OCI-LY1 (cell line): Measurements from ENCODE around the gene SPEM1.

Experiments
- H2AFZ ChIP-seq: fragments of 200-600 bp; sonication (generic), shearing (Covaris generic); 2 replicates; pipeline ENCODE4 v1.6.0; 2014; ENCODE audit warnings: antibody characterized with exemption, mild to moderate bottlenecking, low read length
- H3F3A ChIP-seq: fragments of 200-600 bp; sonication (generic), shearing (Covaris generic); 2 replicates; pipeline ENCODE4 v1.6.0; 2014; ENCODE audit warnings: mild to moderate bottlenecking, antibody characterized with exemption, low read length, moderate library complexity; ENCODE audit not compliant: insufficient read depth
- H3K27ac ChIP-seq: fragments of 200-600 bp; sonication (generic); 2 replicates; pipeline ENCODE4 v1.5.1; 2014; ENCODE audit warnings: low read length, mixed run types, mild to moderate bottlenecking, low read depth; ENCODE audit not compliant: poor library complexity, severe bottlenecking
- H3K27me3 ChIP-seq: fragments of 200-600 bp; sonication (generic); 2 replicates; pipeline ENCODE4 v1.6.0; 2014; ENCODE audit warnings: antibody characterized with exemption, mild to moderate bottlenecking, low read length, moderate library complexity; ENCODE audit not compliant: insufficient read depth
- H3K36me3 ChIP-seq: fragments of 200-600 bp; sonication (generic); 2 replicates; pipeline ENCODE4 v1.6.1; 2014; ENCODE audit warnings: mild to moderate bottlenecking, antibody characterized with exemption, low read length, moderate library complexity, mixed read lengths; ENCODE audit not compliant: insufficient read depth
- H3K4me1 ChIP-seq: fragments of 200-600 bp; sonication (generic); 2 replicates; pipeline ENCODE4 v1.5.1; 2014; ENCODE audit warnings: mild to moderate bottlenecking, low read length, moderate library complexity; ENCODE audit not compliant: insufficient read depth, severe bottlenecking
- H3K4me2 ChIP-seq: fragments of 200-600 bp; sonication (generic), shearing (Covaris generic); 2 replicates; pipeline ENCODE4 v1.6.1; 2014; ENCODE audit warnings: low read length
- H3K4me3 ChIP-seq: fragments of 200-600 bp; sonication (generic); 2 replicates; pipeline ENCODE4 v1.5.1; 2014; ENCODE audit warnings: low read length, low read depth, mild to moderate bottlenecking, mixed read lengths; ENCODE audit not compliant: poor library complexity, severe bottlenecking
- H3K79me2 ChIP-seq: fragments of 200-600 bp; shearing (Covaris generic); 2 replicates; pipeline ENCODE4 v1.6.1; 2016; ENCODE audit warnings: mixed run types, low read length, mixed read lengths; ENCODE audit not compliant: insufficient read depth
- H3K9ac ChIP-seq: fragments of 200-600 bp; sonication (generic), shearing (Covaris generic); 2 replicates; pipeline ENCODE4 v1.6.1; 2014; ENCODE audit warnings: mild to moderate bottlenecking, low read length, mixed read lengths
- H3K9me2 ChIP-seq: fragments of 200-600 bp; sonication (generic), shearing (Covaris generic); 2 replicates; pipeline ENCODE4 v1.6.1; 2014; ENCODE audit warnings: low read depth, mild to moderate bottlenecking, low read length, mixed read lengths
- H3K9me3 ChIP-seq: fragments of 200-600 bp; shearing (Covaris generic); 2 replicates; pipeline ENCODE4 v1.6.1; 2014; ENCODE audit warnings: low read length, mixed read lengths
- H4K20me1 ChIP-seq: fragments of 200-600 bp; sonication (generic), shearing (Covaris generic); 2 replicates; pipeline ENCODE4 v1.6.0; 2016; ENCODE audit warnings: mild to moderate bottlenecking, low read length; ENCODE audit not compliant: insufficient read depth
- EZH2 ChIP-seq: fragments of 200-600 bp; sonication (generic), shearing (Covaris generic); IDR thresholded peaks from 2 replicates; pipeline ENCODE4 v1.8.0; 2017; ENCODE audit warnings: borderline replicate concordance, mixed run types, mild to moderate bottlenecking, antibody characterized with exemption, low read length, moderate library complexity, mixed read lengths
- TF ChIP-seq, protein P1 (sequence below): fragments of 200-600 bp; sonication (generic), shearing (Covaris generic); IDR thresholded peaks from 2 replicates; pipeline ENCODE4 v1.5.1; 2017; ENCODE audit warnings: mild to moderate bottlenecking, antibody characterized with exemption, low read length, moderate library complexity, mixed read lengths

Gene SPEM1

DNA sequence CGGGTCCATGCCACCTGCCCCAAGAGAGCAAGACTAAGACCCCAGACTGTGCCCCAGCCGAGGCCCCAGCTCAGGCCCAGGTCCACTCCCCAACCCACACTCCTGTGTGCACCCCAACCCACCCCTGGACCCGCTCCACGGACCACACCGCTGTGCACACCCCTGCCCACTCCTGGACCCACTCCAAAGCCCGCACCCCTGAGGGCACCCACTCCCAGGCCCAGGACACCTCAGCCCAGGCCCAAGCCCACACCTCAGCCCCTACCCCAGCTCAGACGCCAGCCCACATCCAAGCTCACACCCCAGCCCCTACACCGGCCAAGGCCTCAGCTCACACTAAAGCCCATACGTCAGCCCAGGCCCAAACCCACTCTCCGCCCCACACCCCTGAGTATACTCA, 9.6 kb downstream of the SPEM1 start:
- Histone ChIP-seq H3K79me2 (no peaks in the 10 kb centered on the region), H3F3A (no peaks in the 10 kb centered on the region), H3K4me3 (no peak overlapping the region), H3K4me1 (no peaks in the 10 kb centered on the region), H3K4me2 (no peak overlapping the region), H2AFZ (no peak overlapping the region), H4K20me1 (no peaks in the 10 kb centered on the region), H3K27ac (no peak overlapping the region), H3K9ac (no peak overlapping the region), H3K36me3 (no peaks in the 10 kb centered on the region), H3K27me3 (no peaks in the 10 kb centered on the region), H3K9me3 (no peaks in the 10 kb centered on the region), H3K9me2 (no peaks in the 10 kb centered on the region)
- TF ChIP-seq EZH2 = no peak
- TF ChIP-seq, protein P1, sequence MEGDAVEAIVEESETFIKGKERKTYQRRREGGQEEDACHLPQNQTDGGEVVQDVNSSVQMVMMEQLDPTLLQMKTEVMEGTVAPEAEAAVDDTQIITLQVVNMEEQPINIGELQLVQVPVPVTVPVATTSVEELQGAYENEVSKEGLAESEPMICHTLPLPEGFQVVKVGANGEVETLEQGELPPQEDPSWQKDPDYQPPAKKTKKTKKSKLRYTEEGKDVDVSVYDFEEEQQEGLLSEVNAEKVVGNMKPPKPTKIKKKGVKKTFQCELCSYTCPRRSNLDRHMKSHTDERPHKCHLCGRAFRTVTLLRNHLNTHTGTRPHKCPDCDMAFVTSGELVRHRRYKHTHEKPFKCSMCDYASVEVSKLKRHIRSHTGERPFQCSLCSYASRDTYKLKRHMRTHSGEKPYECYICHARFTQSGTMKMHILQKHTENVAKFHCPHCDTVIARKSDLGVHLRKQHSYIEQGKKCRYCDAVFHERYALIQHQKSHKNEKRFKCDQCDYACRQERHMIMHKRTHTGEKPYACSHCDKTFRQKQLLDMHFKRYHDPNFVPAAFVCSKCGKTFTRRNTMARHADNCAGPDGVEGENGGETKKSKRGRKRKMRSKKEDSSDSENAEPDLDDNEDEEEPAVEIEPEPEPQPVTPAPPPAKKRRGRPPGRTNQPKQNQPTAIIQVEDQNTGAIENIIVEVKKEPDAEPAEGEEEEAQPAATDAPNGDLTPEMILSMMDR = no peak

DNA sequence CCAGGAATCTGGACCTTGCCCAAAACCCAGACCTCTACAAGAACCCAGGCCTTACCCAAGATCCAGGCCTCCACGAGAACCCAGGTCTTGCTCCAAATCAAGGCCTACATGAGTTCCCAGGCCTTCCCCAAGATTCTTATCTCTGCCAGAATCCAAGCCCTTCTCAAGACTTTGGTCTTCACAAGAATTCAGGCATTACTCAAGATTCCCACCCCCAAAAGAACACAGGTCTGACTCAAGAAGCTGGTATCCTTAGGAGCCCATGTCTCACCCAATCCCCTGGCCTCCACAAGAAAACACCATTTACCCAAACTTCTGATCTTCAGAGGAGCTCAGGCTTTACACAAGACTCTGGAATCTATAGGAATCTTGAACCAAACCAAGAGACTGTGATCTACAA, 11.1 kb downstream of the SPEM1 start:
- TF ChIP-seq, protein P1 = no peak
- no peak for TF ChIP-seq EZH2
- Histone ChIP-seq H3K4me3 (no peak overlapping the region), H4K20me1 (no peaks in the 10 kb centered on the region), H3K9me2 (no peaks in the 10 kb centered on the region), H3K27me3 (no peaks in the 10 kb centered on the region), H3K9me3 (no peaks in the 10 kb centered on the region), H3K79me2 (no peaks in the 10 kb centered on the region), H3F3A (no peaks in the 10 kb centered on the region), H3K36me3 (no peaks in the 10 kb centered on the region), H3K9ac (no peak overlapping the region), H3K27ac (no peak overlapping the region), H3K4me1 (peaks cover 3% of the 10 kb centered on the region), H3K4me2 (no peak overlapping the region), H2AFZ (no peak overlapping the region)

DNA sequence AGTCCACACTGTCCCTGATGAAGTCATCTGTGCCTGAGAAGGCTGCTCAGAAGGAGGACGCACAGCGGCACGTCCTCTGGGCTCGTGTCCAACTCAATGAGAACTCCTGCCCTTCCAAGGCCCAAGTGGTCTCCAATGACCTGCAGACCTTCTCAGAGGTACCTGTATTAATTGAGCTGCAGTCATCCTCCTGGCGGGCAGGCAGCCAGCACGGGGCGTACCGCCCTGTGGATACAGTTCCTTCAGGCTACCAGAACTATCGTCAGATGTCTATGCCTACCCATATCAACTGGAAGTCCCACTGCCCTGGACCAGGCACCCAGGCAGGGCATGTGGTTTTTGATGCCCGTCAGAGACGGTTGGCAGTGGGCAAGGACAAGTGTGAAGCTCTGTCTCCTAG, 12.2 kb downstream of the SPEM1 start:
- H3K4me2 ChIP-seq = no peak overlapping the region
- H4K20me1 ChIP-seq = no peaks in the 10 kb centered on the region
- no peak overlapping the region for H2AFZ ChIP-seq
- TF ChIP-seq EZH2 = no peak
- TF ChIP-seq, protein P1 = no peak
- no peak overlapping the region for H3K4me3 ChIP-seq
- H3K4me1 ChIP-seq = peaks cover 11% of the 10 kb centered on the region
- no peaks in the 10 kb centered on the region for H3K9me3 ChIP-seq
- H3K36me3 ChIP-seq = no peaks in the 10 kb centered on the region
- H3K9ac ChIP-seq = no peak overlapping the region
- no peak overlapping the region for H3K27ac ChIP-seq
- no peaks in the 10 kb centered on the region for H3K79me2 ChIP-seq
- no peaks in the 10 kb centered on the region for H3F3A ChIP-seq
- no peaks in the 10 kb centered on the region for H3K9me2 ChIP-seq
- no peaks in the 10 kb centered on the region for H3K27me3 ChIP-seq
